ENCODE measurements around the gene SP7.

GRCh38 chr12:53326460-53327185 lies 9.5 kb downstream of the SP7 start:
- TF ChIP-seq POLR2A (IDR thresholded peaks at IDR 0.05) (no peak), CTCF (IDR thresholded peaks at IDR 0.05) (no peak)

Measured in tibial nerve (tissue), 3 donors.